K562 (cell line): ENCODE results near the gene C4orf50. TPM values are rescaled to one million over a fixed set of nuclear protein-coding genes. Genes with fewer than 3 reads are reported as not detected.

ENCODE experiments used
- GABPA ChIP-seq: fragments of 200-800 bp; sonication (Bioruptor generic); conservative IDR thresholded peaks from 2 replicates; pipeline ENCODE4 v1.6.1; 2016; ENCODE audit warnings: low read depth, missing genetic modification characterization, missing compliant biosample characterization
- HDAC2 ChIP-seq: fragments of 450-650 bp; IDR thresholded peaks from 2 replicates; pipeline ENCODE4 v1.6.1; 2016; ENCODE audit warnings: mild to moderate bottlenecking
- RBFOX2 ChIP-seq: fragments of 200-400 bp; formaldehyde crosslinking; IDR thresholded peaks from 2 replicates; pipeline ENCODE4 v1.6.1; 2017; ENCODE audit warnings: low read depth, mild to moderate bottlenecking, low read length, moderate library complexity
- ZNF282 ChIP-seq: sonication (generic); formaldehyde crosslinking; IDR thresholded peaks from 2 replicates; pipeline ENCODE4 v1.8.1; 2023; ENCODE audit warnings: missing genetic modification reagents
- ZNF41 ChIP-seq: fragments of 250-450 bp; sonication (Bioruptor Pico); conservative IDR thresholded peaks from 2 replicates; pipeline ENCODE4 v1.4.0; 2020; ENCODE audit warnings: mild to moderate bottlenecking
- ZNF75A ChIP-seq: fragments of 450-650 bp; formaldehyde crosslinking; IDR thresholded peaks from 2 replicates; pipeline ENCODE4 v1.4.0; 2020; ENCODE audit warnings: mild to moderate bottlenecking
- polyA plus RNA-seq, 8 experiments: library from polyadenylated mRNA; depleted of rRNA in 4 of 8; stranded (reverse) in 5 of 8; unstranded in 3 of 8; fragments of >200 nt; fragmentation: Nextera tagmentation in 2 of 8; fragmentation: Illumina TruSeq in 1 of 8; extraction: Ambion mirVana in 2 of 8; extraction: Trizol in 1 of 8; gene quantifications; 2 replicates each; pipeline versions ENCODE4 v1.2.1 to v1.2.3, GENCODE V29; 2011 to 2014; ENCODE audit warnings: inconsistent platforms in 1 of 8, missing spikeins in 1 of 8
- total RNA-seq, 7 experiments: library from RNA; depleted of rRNA in 6 of 7; stranded (reverse); fragments of >200 nt in 6 of 7; fragmentation: Illumina TruSeq in 2 of 7; extraction: Trizol in 2 of 7; gene quantifications; 2 replicates each; pipeline versions ENCODE4 v1.2.1 to v1.2.3, GENCODE V29; 2011 to 2021; ENCODE audit warnings: low replicate concordance in 1 of 7
- TF ChIP-seq, protein P1 (sequence below): fragments of 200-600 bp; sonication (generic); IDR thresholded peaks from one replicate; pipeline ENCODE4 v1.6.1; 2012; ENCODE audit warnings: mild to moderate bottlenecking, low read depth, low read length, inconsistent platforms

Gene C4orf50
- total and polyA plus RNA-seq, 9 of the 15 experiments (the other 6 are each of a cell fraction or from before 2014, with no cell fraction given), result not detected

DNA sequence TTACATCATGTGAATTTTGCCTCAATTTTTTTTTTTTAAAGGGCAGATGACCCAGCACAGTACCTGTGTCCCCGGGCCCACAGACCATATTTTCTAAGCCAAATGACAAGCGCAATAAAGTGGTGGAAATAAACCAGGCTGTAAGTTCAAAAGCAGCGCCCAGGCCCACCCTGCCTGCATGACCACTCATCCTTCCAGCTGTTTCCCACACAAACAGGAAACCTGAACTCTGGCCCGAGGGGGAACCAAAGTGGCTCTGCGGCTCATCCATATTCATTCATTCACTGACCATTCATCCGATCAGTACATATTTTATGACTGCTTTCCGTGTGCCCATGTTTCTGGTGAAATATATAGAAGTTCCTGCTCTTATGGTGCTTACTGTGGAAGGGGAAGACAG is 91.6 kb downstream of the C4orf50 start (continued):
- TF ChIP-seq, protein P1, sequence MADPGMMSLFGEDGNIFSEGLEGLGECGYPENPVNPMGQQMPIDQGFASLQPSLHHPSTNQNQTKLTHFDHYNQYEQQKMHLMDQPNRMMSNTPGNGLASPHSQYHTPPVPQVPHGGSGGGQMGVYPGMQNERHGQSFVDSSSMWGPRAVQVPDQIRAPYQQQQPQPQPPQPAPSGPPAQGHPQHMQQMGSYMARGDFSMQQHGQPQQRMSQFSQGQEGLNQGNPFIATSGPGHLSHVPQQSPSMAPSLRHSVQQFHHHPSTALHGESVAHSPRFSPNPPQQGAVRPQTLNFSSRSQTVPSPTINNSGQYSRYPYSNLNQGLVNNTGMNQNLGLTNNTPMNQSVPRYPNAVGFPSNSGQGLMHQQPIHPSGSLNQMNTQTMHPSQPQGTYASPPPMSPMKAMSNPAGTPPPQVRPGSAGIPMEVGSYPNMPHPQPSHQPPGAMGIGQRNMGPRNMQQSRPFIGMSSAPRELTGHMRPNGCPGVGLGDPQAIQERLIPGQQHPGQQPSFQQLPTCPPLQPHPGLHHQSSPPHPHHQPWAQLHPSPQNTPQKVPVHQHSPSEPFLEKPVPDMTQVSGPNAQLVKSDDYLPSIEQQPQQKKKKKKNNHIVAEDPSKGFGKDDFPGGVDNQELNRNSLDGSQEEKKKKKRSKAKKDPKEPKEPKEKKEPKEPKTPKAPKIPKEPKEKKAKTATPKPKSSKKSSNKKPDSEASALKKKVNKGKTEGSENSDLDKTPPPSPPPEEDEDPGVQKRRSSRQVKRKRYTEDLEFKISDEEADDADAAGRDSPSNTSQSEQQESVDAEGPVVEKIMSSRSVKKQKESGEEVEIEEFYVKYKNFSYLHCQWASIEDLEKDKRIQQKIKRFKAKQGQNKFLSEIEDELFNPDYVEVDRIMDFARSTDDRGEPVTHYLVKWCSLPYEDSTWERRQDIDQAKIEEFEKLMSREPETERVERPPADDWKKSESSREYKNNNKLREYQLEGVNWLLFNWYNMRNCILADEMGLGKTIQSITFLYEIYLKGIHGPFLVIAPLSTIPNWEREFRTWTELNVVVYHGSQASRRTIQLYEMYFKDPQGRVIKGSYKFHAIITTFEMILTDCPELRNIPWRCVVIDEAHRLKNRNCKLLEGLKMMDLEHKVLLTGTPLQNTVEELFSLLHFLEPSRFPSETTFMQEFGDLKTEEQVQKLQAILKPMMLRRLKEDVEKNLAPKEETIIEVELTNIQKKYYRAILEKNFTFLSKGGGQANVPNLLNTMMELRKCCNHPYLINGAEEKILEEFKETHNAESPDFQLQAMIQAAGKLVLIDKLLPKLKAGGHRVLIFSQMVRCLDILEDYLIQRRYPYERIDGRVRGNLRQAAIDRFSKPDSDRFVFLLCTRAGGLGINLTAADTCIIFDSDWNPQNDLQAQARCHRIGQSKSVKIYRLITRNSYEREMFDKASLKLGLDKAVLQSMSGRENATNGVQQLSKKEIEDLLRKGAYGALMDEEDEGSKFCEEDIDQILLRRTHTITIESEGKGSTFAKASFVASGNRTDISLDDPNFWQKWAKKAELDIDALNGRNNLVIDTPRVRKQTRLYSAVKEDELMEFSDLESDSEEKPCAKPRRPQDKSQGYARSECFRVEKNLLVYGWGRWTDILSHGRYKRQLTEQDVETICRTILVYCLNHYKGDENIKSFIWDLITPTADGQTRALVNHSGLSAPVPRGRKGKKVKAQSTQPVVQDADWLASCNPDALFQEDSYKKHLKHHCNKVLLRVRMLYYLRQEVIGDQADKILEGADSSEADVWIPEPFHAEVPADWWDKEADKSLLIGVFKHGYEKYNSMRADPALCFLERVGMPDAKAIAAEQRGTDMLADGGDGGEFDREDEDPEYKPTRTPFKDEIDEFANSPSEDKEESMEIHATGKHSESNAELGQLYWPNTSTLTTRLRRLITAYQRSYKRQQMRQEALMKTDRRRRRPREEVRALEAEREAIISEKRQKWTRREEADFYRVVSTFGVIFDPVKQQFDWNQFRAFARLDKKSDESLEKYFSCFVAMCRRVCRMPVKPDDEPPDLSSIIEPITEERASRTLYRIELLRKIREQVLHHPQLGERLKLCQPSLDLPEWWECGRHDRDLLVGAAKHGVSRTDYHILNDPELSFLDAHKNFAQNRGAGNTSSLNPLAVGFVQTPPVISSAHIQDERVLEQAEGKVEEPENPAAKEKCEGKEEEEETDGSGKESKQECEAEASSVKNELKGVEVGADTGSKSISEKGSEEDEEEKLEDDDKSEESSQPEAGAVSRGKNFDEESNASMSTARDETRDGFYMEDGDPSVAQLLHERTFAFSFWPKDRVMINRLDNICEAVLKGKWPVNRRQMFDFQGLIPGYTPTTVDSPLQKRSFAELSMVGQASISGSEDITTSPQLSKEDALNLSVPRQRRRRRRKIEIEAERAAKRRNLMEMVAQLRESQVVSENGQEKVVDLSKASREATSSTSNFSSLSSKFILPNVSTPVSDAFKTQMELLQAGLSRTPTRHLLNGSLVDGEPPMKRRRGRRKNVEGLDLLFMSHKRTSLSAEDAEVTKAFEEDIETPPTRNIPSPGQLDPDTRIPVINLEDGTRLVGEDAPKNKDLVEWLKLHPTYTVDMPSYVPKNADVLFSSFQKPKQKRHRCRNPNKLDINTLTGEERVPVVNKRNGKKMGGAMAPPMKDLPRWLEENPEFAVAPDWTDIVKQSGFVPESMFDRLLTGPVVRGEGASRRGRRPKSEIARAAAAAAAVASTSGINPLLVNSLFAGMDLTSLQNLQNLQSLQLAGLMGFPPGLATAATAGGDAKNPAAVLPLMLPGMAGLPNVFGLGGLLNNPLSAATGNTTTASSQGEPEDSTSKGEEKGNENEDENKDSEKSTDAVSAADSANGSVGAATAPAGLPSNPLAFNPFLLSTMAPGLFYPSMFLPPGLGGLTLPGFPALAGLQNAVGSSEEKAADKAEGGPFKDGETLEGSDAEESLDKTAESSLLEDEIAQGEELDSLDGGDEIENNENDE, result no peak
- TF ChIP-seq ZNF282 (CRISPR knock-in tag) (no peak), GABPA (tag) (no peak), HDAC2 (no peak), RBFOX2 (no peak), ZNF75A (no peak), ZNF41 (CRISPR knock-in tag) (no peak)
